ENCODE results near the gene ATP2B3. TPM values are rescaled to one million over a fixed set of nuclear protein-coding genes. Genes with fewer than 3 reads are reported as not detected.

The ATP2B3 gene
- polyA plus RNA-seq, 1 experiment = 0.02 TPM

- H3K27me3 ChIP-seq (ENCODE audit: control insufficient read depth, insufficient read depth, low read length) = peaks cover 8% of the 10 kb centered on the region
- no peak for DNase-seq (ENCODE audit: low read depth)
- no peaks in the 10 kb centered on the region for H3K36me3 ChIP-seq (ENCODE audit: control insufficient read depth, insufficient read depth, low read length)
- no peak overlapping the region for H3K4me3 ChIP-seq (ENCODE audit: low read depth, low read length)
- CTCF ChIA-PET = interaction anchor here (0.9 kb wide), 1 partner anchor 9 kb away, joined by 4 read pairs; no protein-coding TSS in a partner anchor
- TF ChIP-seq, protein P1, sequence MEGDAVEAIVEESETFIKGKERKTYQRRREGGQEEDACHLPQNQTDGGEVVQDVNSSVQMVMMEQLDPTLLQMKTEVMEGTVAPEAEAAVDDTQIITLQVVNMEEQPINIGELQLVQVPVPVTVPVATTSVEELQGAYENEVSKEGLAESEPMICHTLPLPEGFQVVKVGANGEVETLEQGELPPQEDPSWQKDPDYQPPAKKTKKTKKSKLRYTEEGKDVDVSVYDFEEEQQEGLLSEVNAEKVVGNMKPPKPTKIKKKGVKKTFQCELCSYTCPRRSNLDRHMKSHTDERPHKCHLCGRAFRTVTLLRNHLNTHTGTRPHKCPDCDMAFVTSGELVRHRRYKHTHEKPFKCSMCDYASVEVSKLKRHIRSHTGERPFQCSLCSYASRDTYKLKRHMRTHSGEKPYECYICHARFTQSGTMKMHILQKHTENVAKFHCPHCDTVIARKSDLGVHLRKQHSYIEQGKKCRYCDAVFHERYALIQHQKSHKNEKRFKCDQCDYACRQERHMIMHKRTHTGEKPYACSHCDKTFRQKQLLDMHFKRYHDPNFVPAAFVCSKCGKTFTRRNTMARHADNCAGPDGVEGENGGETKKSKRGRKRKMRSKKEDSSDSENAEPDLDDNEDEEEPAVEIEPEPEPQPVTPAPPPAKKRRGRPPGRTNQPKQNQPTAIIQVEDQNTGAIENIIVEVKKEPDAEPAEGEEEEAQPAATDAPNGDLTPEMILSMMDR (IDR thresholded peaks at IDR 0.05; ENCODE audit: insufficient read depth, low read depth, low read length) = no peak
- POLR2A ChIA-PET = no interaction called here
Measured at GRCh38 chrX:153516073-153516472, 1.4 kb upstream of the ATP2B3 start.

DNA sequence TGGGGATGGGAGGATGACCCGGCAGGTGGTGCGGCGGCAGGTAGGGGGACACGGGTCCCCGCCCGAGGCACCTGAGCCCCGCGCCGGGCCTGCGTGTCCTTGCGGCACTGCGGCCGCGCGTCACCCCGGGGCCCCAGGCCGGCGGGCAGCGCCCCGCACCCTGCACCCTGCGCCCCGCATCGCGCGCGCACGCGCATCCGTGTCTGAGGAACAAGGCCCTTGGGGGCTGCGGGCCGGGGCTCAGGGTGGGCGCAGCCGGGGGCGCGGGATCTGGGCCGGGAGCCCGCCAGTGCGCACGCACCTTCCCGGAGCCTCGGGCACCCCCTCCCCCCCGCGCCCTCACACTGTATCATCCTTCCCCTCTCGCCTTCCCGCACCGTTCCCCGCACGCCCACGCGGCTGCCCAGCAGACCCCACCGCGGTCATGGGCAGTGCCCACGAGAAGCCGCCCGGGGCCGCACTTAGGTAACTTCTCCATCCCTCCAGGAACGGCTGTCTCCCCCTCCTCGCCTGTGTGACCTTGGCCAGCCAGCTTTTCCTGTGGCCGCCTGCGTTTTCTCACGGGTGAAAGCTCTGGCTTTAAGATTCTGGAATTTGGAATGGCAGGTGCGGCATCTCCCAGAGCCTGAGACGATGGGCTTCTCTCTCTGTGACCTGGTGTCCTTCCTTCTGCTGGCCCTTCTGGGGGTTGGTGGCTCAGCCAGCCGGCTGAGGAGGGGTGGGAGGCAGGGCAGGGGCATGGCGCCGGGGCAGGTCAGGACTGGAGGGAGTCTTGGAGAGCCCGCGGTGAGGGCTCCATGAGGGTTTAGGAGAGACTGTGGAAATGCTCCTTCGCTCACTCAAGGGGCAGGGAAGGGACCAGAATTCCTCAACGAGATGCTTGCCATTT, 748 bp downstream of the ATP2B3 start:
- Histone ChIP-seq H3K36me3 (ENCODE audit: control insufficient read depth, insufficient read depth, low read length) (no peaks in the 10 kb centered on the region), H3K4me3 (ENCODE audit: low read depth, low read length) (no peak overlapping the region), H3K27me3 (ENCODE audit: control insufficient read depth, insufficient read depth, low read length) (peaks cover 8% of the 10 kb centered on the region)
- DNase-seq (ENCODE audit: low read depth) = no peak
- CTCF ChIA-PET = no interaction called here
- TF ChIP-seq, protein P1 (IDR thresholded peaks at IDR 0.05; ENCODE audit: insufficient read depth, low read depth, low read length) = no peak
- POLR2A ChIA-PET = no interaction called here

- Histone ChIP-seq H3K27me3 (ENCODE audit: control insufficient read depth, insufficient read depth, low read length) (peaks cover 8% of the 10 kb centered on the region), H3K36me3 (ENCODE audit: control insufficient read depth, insufficient read depth, low read length) (no peaks in the 10 kb centered on the region), H3K4me3 (ENCODE audit: low read depth, low read length) (no peak overlapping the region)
- POLR2A ChIA-PET = no interaction called here
- TF ChIP-seq, protein P1 (IDR thresholded peaks at IDR 0.05; ENCODE audit: insufficient read depth, low read depth, low read length) = no peak
- CTCF ChIA-PET = interaction anchor here (0.6 to 0.9 kb wide), 2 partner anchors 125 to 487 kb away, joined by 3 read pairs; no protein-coding TSS in a partner anchor
- DNase-seq (ENCODE audit: low read depth) = no peak
Measured at GRCh38 chrX:153519569-153520286, 2.3 kb downstream of the ATP2B3 start.

DNA sequence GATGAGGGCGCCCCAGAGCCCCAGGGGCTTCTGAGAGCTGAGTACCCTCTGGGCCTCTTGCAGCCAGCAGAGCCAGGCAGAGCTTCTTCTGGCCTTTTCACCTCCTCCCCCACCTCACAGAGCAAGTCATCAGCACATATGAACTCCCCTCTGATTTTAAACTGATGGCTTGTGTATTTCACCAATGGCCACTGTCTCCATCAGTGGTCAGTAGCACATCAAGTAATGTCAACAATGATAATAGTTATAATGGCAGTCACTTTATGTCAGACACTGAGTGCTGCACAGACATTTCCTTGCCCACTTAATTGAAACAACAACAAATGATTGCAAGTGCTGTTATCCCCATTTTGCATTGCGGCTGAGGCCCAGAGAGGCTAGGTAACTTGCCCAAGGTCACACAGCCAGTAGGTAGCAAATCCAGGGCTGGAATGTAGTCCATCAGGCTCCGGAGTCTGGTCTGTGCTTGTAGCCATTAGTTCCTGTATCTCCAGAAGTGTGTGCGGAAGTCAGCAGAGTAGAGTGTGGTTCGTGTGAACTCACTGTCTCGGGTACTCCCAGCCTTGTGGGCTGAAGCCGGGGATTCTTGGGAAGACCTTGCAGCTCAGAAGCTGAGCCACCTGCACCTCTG, 3.0 kb downstream of the ATP2B3 start:
- peaks cover 8% of the 10 kb centered on the region for H3K27me3 ChIP-seq (ENCODE audit: control insufficient read depth, insufficient read depth, low read length)
- H3K36me3 ChIP-seq (ENCODE audit: control insufficient read depth, insufficient read depth, low read length) = no peaks in the 10 kb centered on the region
- no peak overlapping the region for H3K4me3 ChIP-seq (ENCODE audit: low read depth, low read length)
- ChIA-PET CTCF (interaction anchor here (0.6 to 1.2 kb wide), 4 partner anchors 31 to 488 kb away, joined by 3 to 5 read pairs (median 3); no protein-coding TSS in a partner anchor), POLR2A (no interaction called here)
- DNase-seq (ENCODE audit: low read depth) = no peak
- TF ChIP-seq, protein P1 (IDR thresholded peaks at IDR 0.05; ENCODE audit: insufficient read depth, low read depth, low read length) = no peak

- Histone ChIP-seq H3K36me3 (ENCODE audit: control insufficient read depth, insufficient read depth, low read length) (no peaks in the 10 kb centered on the region), H3K27me3 (ENCODE audit: control insufficient read depth, insufficient read depth, low read length) (peaks cover 8% of the 10 kb centered on the region), H3K4me3 (ENCODE audit: low read depth, low read length) (no peak overlapping the region)
- TF ChIP-seq, protein P1 (IDR thresholded peaks at IDR 0.05; ENCODE audit: insufficient read depth, low read depth, low read length) = no peak
- DNase-seq (ENCODE audit: low read depth) = no peak
- CTCF ChIA-PET = interaction anchor here (0.6 to 1.2 kb wide), 2 partner anchors 31 to 148 kb away, joined by 3 to 5 read pairs; no protein-coding TSS in a partner anchor
- POLR2A ChIA-PET = no interaction called here
Measured at GRCh38 chrX:153521034-153521433, 3.6 kb downstream of the ATP2B3 start.
